PFSK-1 (cell line): Measurements from ENCODE around the gene GPR148.

ENCODE experiments used
- POLR2AphosphoS5 ChIP-seq: IDR thresholded peaks from 2 replicates; pipeline ENCODE4 v1.6.1; 2012; ENCODE audit warnings: low read depth, mild to moderate bottlenecking, control low read depth, low read length, moderate library complexity
- SIN3A ChIP-seq: IDR thresholded peaks from 2 replicates; pipeline ENCODE4 v1.6.1; 2012; ENCODE audit warnings: mild to moderate bottlenecking, low read length, moderate library complexity, borderline replicate concordance; ENCODE audit not compliant: insufficient read depth
- TAF1 ChIP-seq: IDR thresholded peaks from 2 replicates; pipeline ENCODE4 v1.6.1; 2012; ENCODE audit warnings: low read length, control low read depth, borderline replicate concordance; ENCODE audit not compliant: insufficient read depth
- TF ChIP-seq, protein P1 (sequence below), 2 experiments: IDR thresholded peaks; 2 replicates each; pipeline versions ENCODE4 v1.6.1 to v1.8.0; 2011 to 2012; ENCODE audit warnings: low read depth in 2 of 2, low read length in 2 of 2, control low read depth in 1 of 2, inconsistent platforms in 1 of 2, mild to moderate bottlenecking in 1 of 2, moderate library complexity in 1 of 2; ENCODE audit not compliant: insufficient read depth in 1 of 2

DNA sequence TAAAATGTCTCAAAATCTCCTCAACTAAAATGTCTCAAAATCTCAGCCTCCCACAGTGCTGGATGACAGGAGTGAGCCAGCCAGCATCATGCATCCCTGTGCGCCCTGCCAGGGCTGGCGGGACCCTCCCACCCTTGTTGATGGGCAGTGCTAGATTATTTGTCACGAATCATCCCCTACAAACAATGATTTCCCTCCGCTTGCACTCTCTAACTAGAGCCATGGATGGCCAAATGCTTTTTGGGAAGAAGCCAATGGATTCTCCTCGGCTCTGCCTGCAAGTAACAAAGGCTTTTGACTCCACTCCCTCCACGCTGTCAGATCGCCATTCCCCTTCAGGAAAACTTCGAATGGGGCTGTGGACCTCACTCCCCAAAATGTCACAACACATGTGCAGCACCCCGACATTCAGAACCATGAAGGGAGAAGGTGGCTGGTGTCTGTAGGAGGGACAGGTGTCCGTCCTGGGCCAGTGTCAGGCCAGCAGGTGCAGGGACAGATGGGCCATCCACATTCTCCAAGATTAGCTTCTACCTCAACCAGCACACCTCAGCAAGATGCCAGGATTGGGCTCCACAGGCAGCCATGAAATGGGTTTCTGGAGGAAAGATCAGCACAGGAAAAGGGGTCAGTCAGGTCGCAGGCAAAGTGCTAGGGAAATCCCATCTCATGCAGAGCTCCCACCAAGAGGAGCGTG lies 38.0 kb downstream of the GPR148 start:
- TF ChIP-seq TAF1 (no peak), POLR2AphosphoS5 (no peak), SIN3A (no peak)
- TF ChIP-seq, protein P1, sequence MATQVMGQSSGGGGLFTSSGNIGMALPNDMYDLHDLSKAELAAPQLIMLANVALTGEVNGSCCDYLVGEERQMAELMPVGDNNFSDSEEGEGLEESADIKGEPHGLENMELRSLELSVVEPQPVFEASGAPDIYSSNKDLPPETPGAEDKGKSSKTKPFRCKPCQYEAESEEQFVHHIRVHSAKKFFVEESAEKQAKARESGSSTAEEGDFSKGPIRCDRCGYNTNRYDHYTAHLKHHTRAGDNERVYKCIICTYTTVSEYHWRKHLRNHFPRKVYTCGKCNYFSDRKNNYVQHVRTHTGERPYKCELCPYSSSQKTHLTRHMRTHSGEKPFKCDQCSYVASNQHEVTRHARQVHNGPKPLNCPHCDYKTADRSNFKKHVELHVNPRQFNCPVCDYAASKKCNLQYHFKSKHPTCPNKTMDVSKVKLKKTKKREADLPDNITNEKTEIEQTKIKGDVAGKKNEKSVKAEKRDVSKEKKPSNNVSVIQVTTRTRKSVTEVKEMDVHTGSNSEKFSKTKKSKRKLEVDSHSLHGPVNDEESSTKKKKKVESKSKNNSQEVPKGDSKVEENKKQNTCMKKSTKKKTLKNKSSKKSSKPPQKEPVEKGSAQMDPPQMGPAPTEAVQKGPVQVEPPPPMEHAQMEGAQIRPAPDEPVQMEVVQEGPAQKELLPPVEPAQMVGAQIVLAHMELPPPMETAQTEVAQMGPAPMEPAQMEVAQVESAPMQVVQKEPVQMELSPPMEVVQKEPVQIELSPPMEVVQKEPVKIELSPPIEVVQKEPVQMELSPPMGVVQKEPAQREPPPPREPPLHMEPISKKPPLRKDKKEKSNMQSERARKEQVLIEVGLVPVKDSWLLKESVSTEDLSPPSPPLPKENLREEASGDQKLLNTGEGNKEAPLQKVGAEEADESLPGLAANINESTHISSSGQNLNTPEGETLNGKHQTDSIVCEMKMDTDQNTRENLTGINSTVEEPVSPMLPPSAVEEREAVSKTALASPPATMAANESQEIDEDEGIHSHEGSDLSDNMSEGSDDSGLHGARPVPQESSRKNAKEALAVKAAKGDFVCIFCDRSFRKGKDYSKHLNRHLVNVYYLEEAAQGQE (IDR thresholded peaks at IDR 0.05; ENCODE audit: insufficient read depth in 1 of 2, low read depth in 2 of 2, low read length in 2 of 2): no peak
